Umbilical cord (tissue), 2 donors: ENCODE data around the gene CDKAL1. TPM values are rescaled to one million over a fixed set of nuclear protein-coding genes. Genes with fewer than 3 reads are reported as not detected.
"Not testable (repeated sequence)": the region's sequence is repeated elsewhere in the genome, so short reads cannot be mapped to it uniquely, and the experiment has no call there.

ENCODE experiments used
- DNase-seq: peaks from one replicate; pipeline ENCODE4 v3.0.0-alpha.2; 2015; ENCODE audit warnings: low spot score
- total RNA-seq: library from RNA; depleted of rRNA; stranded (reverse); fragments of >200 nt; gene quantifications from one replicate; pipeline ENCODE4 v1.2.3, GENCODE V29; 2014; ENCODE audit warnings: low replicate concordance; ENCODE audit not compliant: insufficient read depth

The CDKAL1 gene
- total RNA-seq, 1 donor from 2014 or later = 24.6 TPM

DNA sequence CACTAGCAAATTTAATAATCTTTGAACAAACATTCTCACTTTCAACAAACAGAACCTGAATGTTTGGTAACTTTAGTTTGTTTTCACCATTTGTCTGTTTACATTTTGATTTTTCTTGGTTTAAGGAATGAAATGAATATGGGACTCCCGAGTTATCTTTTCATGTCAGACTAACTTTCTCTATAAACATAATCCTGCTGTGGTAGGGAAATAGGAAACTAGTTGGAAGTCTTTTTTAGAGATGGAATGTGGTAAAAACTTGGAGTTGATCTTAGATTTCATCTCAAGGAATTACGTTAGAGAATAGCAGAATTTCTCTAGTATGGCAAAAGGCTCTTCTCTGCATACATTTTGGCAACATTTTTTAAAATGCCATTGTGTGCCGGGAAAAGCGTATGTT, 206.5 kb downstream of the CDKAL1 start:
- no peak for DNase-seq

DNA sequence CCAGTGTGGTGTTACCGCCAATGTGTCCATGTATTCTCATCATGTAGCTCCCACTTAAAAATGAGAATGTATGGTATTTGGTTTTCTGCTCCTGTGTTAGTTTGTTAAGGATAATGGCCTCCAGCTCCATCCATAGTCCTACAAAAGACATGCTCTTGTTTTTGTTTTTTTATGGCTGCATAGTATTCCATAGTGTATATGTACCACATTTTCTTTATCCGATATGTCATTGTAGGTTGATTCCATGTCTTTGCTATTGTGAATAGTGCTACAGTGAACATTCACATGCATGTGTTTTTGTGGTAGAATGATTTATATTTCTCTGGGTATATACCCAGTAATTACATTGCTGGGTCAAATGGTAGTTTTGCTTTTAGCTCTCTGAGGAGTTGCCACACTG, 207.2 kb downstream of the CDKAL1 start:
- DNase-seq = no peak

DNA sequence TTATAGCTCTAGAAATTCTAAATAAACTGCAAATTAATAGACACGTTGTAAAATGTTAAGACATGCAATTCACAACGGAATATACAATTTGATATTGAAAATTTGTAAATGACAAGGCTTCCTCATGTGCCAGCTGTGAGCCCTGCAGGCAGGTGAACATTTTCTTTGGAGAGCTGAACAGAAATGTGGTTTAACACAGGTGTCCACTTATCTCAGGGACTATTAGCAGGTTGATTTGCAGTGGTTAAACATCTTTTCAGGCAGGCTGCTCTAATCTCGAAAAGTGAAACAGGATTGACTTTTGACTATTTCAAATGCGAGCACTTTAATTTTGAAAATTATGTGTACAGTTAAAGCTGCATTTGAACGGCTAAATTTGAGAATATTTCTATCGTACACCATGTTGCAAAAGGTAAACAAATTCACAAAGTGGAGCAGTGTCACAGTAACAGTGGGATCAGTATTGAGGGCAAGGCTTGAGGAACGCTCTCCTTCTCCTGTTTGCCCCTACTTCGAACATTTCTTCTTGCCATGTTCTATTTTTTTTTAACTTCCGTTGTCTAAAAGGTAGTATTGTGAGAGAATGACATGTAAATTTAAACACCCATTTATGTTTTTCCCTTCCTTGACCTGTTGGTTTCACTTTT, 210.8 kb downstream of the CDKAL1 start:
- DNase-seq = no peak

DNA sequence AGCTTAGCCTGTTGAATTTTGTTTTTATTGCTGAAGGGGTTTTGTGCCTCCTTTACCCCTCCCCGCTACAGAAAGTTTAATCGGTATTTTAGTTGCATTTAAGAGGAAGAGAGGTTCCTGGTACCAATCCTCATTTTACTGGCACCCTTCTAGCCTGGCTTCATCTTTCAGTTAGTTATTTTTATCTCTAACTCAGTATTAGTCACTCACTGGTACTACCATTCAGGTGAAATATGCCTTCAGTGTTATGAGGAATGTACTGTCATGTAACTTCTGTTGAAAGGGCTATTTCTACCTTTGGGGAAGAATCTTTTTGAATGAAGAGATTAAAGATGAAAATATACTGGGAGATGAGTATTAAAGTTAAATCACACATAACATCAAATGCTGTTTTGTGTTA, 211.8 kb downstream of the CDKAL1 start:
- no peak for DNase-seq

DNA sequence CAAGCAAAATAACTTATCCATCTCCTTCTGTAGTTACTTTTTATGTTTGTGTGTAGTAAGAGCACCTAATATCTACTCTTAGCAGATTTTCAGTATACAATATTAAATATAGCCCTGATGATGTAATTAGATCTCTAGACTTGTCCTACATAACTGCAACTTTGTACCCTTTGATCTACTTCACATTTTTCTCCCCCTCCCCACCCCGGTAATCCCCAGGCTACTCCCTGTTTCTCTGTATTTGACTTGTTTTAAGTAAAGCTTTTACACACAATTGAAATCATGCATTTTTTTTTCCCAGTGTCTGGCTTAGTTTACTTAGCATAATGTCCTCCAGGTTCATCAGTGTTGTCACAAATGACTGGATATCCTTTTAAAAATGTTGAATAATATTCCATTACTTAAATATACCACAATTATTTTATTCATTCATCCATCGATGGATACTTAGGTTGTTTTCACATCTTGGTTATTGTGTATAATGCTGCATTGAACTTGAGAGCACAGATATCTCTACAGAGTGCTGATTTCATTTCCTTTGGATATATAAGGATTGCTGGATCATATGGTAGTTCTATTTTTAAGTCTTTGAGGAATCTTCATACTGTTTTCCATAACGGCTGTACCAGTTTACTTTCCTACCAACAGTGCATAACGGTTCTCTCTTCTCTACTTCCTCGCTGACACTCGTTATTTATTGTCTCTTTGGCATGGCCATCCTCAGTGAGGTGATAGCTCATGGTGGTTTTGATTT, 212.7 kb downstream of the CDKAL1 start:
- DNase-seq = no peak

DNA sequence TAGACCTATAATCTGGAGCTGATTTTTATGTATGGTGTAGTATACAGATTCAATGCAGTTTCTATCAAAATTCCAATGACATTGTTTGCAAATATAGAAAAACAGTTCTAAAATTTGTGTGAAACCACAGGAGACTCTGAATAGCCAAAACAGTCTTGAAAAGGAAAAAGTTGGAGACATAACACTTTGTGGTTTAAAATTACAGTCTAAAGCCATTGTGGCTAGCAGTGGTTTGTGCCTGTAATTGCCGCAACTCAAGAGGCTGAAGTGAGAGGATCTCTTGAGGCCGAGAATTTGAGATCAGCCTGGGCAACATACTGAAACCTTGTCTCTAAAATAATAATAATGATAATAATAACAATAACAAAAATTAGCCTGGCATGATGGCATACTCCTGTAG, 213.7 kb downstream of the CDKAL1 start:
- no peak for DNase-seq

DNA sequence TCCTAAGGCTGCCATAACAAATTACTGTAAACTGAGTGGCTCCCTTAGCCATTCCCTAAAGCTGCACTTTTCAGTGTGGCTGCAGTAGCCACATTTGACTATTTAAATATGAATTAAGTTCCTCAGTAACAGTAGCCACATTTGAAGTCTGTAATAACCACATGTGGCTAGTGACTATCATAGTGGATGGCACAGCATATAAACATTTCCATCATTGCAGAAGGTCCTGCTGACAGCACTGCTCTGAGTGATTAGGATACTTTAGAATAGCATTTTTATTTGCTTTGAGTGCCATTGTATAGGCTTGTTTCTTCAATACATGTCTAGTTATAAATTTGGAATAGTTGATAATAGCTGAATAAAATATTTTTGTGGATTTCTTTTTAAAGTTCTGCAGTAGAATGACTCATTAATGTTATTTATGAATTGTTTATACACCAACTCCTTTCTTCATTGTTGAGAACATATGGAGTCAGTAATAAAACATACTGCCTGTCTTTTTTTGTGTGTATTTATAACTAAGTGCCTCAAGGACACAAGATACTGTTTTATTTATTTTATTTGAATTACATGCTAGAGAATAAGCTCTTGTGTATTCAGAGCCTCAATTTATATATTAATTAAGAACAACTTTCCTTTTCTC, 217.2 kb downstream of the CDKAL1 start:
- no peak for DNase-seq

DNA sequence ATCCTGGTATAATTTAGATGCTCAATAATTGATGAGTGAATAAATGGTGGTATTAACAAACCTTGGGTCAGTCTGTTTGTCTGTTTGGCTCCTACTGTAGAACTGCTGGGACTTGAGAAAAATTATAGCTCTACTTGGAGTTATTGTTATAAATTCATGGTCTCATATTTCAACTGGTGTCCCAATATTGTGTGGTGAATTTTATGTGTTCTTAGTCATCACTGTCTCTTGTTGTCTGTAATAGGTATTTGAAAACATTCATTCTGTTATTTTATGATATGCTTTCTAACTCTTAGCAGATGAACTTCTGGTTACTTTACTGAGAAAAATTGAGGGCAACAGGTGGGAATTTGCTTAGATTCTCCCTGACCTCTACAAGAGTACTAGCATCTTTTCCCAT, 221.4 kb downstream of the CDKAL1 start:
- no peak for DNase-seq

DNA sequence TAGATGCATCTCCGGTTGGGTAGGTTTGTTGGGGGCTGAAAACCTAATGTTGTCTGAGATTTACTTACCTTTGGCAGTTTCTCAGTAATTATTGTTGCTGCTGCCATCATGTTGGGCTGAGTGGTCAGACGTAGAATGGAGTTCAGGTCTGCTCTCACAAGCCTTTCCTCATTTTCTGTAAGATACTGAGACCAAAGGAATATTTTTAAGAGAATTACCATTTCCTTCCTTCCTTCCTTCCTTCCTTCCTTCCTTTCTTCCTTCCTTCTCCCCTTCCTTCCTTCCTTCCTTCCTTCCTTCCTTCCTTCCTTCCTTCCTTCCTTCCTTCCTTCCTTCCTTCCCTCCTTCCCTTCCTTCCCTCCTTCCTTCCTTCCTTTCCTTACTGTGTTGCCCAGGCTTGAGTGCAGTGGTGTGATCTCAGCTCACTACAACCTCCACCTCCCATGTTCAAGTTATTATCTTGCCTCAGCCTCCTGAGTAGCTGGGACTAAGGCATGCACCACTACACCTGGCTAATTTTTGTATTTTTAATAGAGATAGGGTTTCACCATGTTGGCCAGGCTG, 222.4 kb downstream of the CDKAL1 start:
- not testable (repeated sequence) for DNase-seq

DNA sequence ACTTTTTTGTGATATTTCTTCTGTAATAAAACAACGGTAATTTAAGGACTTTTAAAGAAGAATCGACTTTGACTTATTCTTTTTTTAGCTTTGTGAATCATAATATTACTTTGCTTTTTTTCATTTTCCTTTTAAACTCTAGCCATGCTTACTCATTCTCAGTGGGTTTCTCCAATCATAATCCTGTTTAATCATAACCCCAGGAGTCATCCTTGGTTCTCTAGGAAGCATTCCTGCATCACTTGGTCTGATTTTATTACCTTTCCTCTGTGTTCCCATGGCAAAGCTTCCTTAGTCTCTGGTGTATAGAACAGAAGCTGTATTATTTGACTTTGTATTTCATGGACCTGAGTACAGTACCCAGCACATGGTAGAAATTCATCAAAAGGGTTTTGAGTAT, 223.5 kb downstream of the CDKAL1 start:
- DNase-seq = no peak

DNA sequence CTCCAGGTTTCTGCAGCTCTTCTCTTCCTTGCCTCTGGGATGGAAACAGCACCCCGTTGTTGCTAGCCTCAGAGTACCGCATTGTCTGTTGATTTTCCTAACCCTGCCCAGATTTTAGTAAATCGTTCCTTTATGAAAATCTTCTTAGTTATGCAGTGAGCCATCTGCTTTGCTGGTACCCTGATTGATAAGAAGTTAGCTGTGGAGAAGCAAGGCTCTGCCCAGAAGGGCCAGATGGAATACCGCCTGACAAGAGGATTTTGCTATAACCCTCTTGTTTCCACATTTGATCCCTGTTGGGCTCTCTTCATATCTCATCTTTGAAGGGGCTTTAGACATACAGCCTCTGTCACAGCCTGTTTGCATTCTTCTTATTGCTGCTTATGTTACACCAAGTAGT, 229.0 kb downstream of the CDKAL1 start:
- peak; percentile 60 for DNase-seq

DNA sequence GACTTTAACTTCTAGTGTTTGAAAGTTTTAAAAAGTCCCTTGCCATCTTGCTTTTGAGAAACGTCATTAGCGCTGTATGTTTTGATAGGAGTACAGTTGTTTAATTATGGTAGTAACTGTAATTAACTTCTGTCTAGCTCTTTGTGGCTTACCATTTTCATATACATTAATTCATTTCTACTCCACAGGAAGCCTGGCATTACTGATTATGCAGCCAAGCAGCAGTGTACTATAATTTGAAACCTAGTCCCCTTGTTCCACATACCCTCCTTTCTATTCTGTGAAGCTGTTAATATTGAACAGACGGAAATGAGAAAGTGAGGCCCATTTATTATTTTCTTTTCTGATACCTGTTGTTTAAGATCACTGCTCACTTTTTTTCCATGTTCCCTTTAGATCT, 235.4 kb downstream of the CDKAL1 start:
- DNase-seq = no peak

DNA sequence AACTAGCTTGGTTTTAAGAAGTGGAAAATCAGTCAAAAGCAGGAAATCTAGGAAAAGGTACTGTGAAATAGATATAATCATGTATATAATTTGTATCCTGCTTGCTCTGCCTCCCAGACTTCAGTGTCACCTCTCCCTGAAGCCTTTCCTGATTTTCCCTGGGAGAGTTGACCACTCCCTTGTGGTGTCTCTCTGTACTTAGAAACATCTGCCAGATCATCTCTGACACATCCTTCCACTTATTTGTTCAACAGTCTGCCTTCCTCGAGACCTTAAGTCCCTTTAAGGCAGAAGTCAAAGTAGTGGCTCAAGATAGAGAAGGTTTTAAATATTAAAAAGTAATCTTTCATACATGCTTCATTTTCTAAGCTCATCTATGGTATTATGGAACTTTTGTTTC, 236.5 kb downstream of the CDKAL1 start:
- DNase-seq = peak; percentile 6

DNA sequence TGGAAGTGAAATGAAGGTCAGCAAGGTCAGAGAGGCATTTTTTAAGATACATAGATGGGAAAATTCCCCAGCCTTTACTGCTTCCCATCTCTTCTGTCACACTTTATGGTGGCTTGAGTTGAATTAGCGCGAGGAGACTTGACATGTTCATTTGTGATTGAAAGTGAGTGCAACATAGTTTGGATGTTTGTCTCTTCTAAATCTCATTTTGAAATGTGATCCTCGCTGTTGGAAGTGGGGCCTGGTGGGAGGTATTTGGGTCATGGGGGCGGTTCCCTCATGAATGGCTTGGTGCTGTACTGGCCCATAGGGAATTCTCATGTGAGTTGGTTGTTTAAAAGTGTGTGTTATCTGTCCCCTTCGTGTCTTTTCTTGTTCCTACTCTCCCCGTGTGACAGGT, 237.2 kb downstream of the CDKAL1 start:
- DNase-seq = no peak

DNA sequence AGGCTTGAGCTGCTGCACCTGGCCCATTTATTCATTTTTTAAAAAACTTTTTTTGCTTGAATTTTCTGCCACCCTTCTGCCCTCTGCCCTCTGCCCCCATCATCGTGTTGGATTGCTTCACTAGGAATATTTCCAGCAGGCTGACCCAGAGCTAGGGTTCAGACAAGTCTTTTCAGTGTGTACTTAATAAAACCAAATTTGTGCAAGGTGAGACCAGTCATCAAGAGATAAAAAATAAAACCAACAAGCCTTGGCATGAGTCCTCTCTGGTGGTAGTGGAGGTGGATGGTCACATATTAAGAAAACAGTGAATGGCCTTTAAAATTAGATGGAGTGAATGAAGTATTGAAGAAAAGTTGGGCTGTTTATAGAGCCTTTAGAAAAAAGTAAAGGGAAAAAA, 239.6 kb downstream of the CDKAL1 start:
- no peak for DNase-seq

DNA sequence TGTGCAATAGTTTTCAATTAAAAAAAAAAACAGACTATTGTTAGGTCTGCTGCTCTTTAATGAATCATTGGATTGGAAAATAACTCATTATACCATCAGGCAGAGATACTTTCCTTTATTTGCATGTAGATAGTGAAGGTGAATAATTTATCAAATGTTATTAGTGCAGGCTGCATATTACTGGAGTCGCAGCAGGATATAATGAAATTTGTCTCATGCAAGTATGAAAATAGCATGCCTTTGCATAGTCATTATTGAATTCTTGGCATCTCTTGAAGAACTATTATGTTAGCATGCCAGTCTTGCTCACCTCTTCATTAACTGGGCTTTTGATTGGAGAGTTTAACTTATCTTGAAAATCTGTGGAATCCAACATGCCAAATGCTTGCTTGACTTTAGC, 241.7 kb downstream of the CDKAL1 start:
- DNase-seq = no peak

DNA sequence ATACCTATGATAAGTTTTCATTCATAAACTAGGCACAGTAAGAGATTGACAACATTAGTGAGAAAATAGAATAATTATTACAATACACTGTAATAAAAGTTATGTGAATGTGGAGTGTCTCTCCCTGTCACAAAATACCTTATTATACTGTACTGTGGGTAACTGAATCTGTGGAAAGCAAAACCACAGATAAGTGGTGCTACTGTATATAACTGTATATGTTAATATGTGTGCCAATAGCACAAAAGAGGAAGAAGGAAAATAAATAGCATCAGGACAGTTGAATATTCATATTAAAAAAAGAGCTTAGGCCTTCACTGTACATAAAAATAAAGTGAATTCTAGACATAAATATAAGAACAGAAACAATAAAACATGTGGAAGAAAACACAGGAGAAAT, 243.5 kb downstream of the CDKAL1 start:
- no peak for DNase-seq

DNA sequence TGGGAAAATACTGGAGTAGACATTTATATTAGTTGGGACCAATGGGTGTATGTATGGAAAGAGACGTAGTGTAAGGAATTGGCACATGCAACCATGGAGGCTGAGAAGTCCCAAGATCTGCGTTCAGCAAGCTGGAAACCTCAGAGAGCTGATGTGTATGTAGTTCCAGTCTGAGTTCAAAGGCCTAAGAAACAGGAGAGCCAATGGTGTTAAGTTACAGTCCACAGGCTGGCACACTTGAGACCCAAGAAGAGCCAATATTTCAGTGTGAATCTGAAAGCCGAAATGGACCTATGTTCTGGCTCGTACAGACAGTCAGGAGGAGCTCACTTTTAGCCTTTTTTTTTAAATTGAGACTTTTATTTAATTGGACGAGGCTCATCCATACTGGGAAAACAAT, 244.2 kb downstream of the CDKAL1 start:
- DNase-seq = no peak

DNA sequence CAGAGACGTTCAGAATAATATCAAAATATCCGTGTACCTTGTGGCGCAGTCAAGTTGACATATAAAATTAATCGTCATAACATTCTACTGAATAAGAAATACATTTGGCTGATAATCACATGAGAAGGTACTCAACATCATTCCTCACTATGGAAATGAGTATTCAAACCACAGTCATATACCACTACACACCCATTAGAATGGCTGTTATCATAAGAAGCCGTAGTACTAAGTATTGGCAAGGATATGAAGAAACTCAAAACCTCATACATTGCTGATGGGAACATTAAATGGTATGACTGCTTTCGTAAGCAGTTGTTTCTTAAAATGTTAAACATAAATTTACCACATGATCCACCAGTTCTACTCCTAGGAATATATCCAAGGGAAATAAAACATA, 244.7 kb downstream of the CDKAL1 start:
- DNase-seq = no peak

DNA sequence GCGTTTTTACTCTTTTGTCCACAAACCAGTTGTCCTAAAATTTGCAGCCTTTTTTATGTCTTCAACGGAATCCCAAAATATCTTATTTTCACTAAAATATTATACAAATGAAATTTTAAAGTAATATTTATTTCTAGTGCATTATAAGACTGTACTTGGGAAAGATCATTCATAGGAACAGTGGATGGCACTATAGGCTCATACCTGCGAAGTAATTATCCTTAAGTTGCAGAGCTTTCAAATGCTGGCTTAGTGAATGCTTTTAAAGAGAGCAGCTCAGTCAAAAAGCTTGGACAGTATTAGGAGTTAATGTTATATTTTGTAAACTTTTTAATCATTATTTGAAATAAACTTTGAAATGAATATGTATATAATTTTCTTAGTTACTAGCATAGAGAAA, 254.9 kb downstream of the CDKAL1 start:
- DNase-seq = peak; percentile 21

DNA sequence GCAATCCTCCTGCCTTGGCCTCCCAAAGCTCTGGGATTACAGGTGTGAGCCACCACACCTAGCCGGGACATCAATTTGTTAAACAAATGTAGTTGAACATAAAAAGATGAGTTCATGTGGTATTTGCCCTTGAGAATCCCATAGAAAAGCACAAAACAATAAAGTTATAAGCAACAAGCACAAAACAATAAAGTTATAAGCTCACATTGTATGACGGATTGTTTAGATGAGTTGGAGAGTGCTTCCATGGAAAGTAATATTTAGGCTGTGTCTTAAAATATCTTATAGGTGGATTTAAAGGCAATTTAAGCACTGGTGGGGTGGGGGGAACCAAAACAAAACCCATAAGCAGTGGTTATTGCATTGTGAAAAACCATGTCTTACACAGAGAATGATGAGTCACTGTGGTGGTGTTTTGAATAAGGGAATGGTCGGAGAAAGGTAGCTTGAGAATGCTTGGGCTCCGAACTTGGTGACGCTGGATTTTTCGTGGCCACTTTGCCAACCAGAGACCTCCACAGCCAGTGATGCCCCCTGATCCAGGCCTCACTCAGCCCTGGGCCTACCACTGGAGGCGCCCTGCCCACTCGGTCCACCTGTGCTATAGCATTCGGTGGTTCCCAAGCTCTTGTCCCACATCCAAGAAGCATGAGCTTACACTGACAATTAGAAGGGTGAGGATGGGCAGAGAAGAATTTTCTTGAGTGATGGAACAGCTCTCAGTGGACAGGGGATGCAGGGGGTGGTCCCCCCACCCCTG, 256.0 kb downstream of the CDKAL1 start:
- DNase-seq = no peak

DNA sequence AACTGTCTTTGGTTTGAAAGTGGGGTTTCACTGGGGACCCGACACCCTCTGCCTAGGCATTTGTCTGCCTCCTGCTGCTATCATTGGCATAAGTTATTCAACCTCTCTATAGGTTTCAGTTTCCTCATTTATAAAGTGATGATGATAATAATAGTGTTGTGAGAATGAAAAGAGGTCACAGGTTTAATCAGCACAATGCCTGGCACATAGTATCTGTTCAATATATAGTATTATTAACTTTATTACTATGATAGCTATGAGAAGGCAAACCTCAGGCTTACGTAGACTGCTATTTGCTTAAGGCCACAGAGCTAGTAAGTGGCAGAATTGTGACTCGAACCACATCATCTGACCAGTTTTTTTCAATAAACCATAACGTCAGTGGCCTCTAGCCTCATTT, 256.8 kb downstream of the CDKAL1 start:
- DNase-seq = no peak
